B cell (primary cell): ENCODE data around the gene GPR158. TPM values are rescaled to one million over a fixed set of nuclear protein-coding genes. Genes with fewer than 3 reads are reported as not detected.

Experiments used
- ATAC-seq: fragments of 200-7000 bp; cut with Tn5 transposase; one replicate; pipeline ENCODE4 v1.10.0; 2021; ENCODE audit warnings: low read depth, mild to moderate bottlenecking, moderate number of reproducible peaks, moderate library complexity
- CTCF ChIA-PET: fragments of 350-600 bp; sonication (Branson Sonifier 250); formaldehyde crosslinking; loops from one replicate; lab custom pipeline; 2021; ENCODE audit warnings: antibody characterized with exemption, inconsistent platforms; lab: Charles Lee
- POLR2A ChIA-PET: fragments of 350-600 bp; sonication (Branson Sonifier 250); formaldehyde crosslinking; loops from one replicate; lab custom pipeline; 2021; ENCODE audit warnings: antibody characterized with exemption; lab: Charles Lee
- DNase-seq: peaks from one replicate; pipeline ENCODE4 v3.0.0; 2013
- H2AFZ ChIP-seq: 2 replicates; pipeline ENCODE4 v1.6.1; 2012; ENCODE audit warnings: mild to moderate bottlenecking, low read depth, low read length; ENCODE audit not compliant: insufficient read depth, poor library complexity, severe bottlenecking
- H3K27ac ChIP-seq, 2 donors: 1 replicate in 1 of 2; 2 replicates in 1 of 2; pipeline ENCODE4 v1.5.1; 2012 to 2013; ENCODE audit warnings: low read length in 2 of 2, mild to moderate bottlenecking in 2 of 2, moderate library complexity in 1 of 2
- H3K27me3 ChIP-seq, 4 experiments: fragments of 200-600 bp in 1 of 4; sonication (generic) in 1 of 4; replicated peaks in 1 of 4; 1 replicate in 2 of 4; 2 replicates in 2 of 4; pipeline versions ENCODE4 v1.6.1 to v1.7.0; 2013 to 2016; ENCODE audit warnings: low read length in 3 of 4, mild to moderate bottlenecking in 2 of 4, mixed read lengths in 1 of 4, moderate library complexity in 1 of 4; ENCODE audit not compliant: insufficient read depth in 4 of 4, control insufficient read depth in 3 of 4; ENCODE audit errors: control extremely low read depth in 1 of 4
- H3K36me3 ChIP-seq, 2 experiments: replicated peaks in 1 of 2; 1 replicate in 1 of 2; 2 replicates in 1 of 2; pipeline versions ENCODE4 v1.6.1 to v1.7.1; 2013; ENCODE audit warnings: low read length in 1 of 2; ENCODE audit not compliant: insufficient read depth in 2 of 2, control insufficient read depth in 1 of 2; ENCODE audit errors: control extremely low read depth in 1 of 2, extremely low read depth in 1 of 2
- H3K4me1 ChIP-seq, 2 donors: fragments of 200-600 bp in 1 of 2; sonication (generic) in 1 of 2; 1 replicate in 1 of 2; 2 replicates in 1 of 2; pipeline versions ENCODE4 v1.5.1 to v1.6.1; 2013 to 2017; ENCODE audit warnings: low read length in 2 of 2; ENCODE audit not compliant: control insufficient read depth in 2 of 2, insufficient read depth in 2 of 2
- H3K4me2 ChIP-seq: replicated peaks from 2 replicates; pipeline ENCODE3; 2012; ENCODE audit warnings: mild to moderate bottlenecking, low read depth, low read length; ENCODE audit not compliant: poor library complexity, severe bottlenecking
- H3K4me3 ChIP-seq, 5 experiments: fragments of 200-600 bp in 1 of 5; sonication (generic) in 1 of 5; 1 replicate in 3 of 5; 2 replicates in 2 of 5; pipeline versions ENCODE4 v1.5.1 to v1.7.0; 2011 to 2016; ENCODE audit warnings: low read length in 4 of 5, mild to moderate bottlenecking in 4 of 5, low read depth in 2 of 5, control low read depth in 1 of 5, moderate library complexity in 1 of 5; ENCODE audit not compliant: insufficient read depth in 1 of 5; ENCODE audit errors: control extremely low read depth in 1 of 5, extremely low read depth in 1 of 5
- H3K79me2 ChIP-seq: fragments of 200-600 bp; sonication (generic); one replicate; pipeline ENCODE4 v1.6.0; 2016; ENCODE audit warnings: low read length; ENCODE audit not compliant: control insufficient read depth, insufficient read depth
- H3K9ac ChIP-seq: fragments of 200-600 bp; sonication (generic); 2 replicates; pipeline ENCODE4 v1.6.1; 2017; ENCODE audit warnings: mild to moderate bottlenecking, low read length, moderate library complexity
- H3K9me3 ChIP-seq, 3 donors: one replicate each; pipeline versions ENCODE4 v1.6.1 to v1.7.1; 2013; ENCODE audit warnings: low read length in 2 of 3; ENCODE audit not compliant: control insufficient read depth in 2 of 3, insufficient read depth in 1 of 3; ENCODE audit errors: control extremely low read depth in 1 of 3
- H4K20me1 ChIP-seq: 2 replicates; pipeline ENCODE4 v1.6.0; 2012; ENCODE audit warnings: mild to moderate bottlenecking, low read length; ENCODE audit not compliant: insufficient read depth, control insufficient read depth, poor library complexity, severe bottlenecking
- H3K27ac Mint-ChIP-seq: one replicate; pipeline ENCODE4 v1.8.0; 2021; ENCODE audit warnings: mixed read lengths
- H3K27me3 Mint-ChIP-seq: one replicate; pipeline ENCODE4 v1.8.0; 2021; ENCODE audit warnings: mixed read lengths
- H3K4me1 Mint-ChIP-seq: one replicate; pipeline ENCODE4 v1.8.0; 2021; ENCODE audit warnings: mixed read lengths
- H3K4me3 Mint-ChIP-seq: one replicate; pipeline ENCODE4 v1.8.0; 2021; ENCODE audit warnings: mixed read lengths
- H3K9me3 Mint-ChIP-seq: one replicate; pipeline ENCODE4 v1.8.0; 2022; ENCODE audit warnings: mixed read lengths; ENCODE audit not compliant: insufficient read depth
- EZH2 ChIP-seq: IDR thresholded peaks from 2 replicates; pipeline ENCODE4 v1.6.1; 2012; ENCODE audit warnings: borderline replicate concordance, low read depth, mild to moderate bottlenecking, moderate library complexity, low read length; ENCODE audit not compliant: insufficient read depth, poor library complexity, severe bottlenecking
- WGBS: methylation state at CpG from one replicate; pipeline ENCODE4 v1.1.5; 2013; ENCODE audit warnings: missing lambda C conversion rate; ENCODE audit not compliant: insufficient coverage; 5-methylcytosine and 5-hydroxymethylcytosine counted together
- intact Hi-C: fragments of 100-400 bp; cut with micrococcal nuclease; formaldehyde crosslinking; loops from one replicate; pipeline ENCODE4 v1.10.0; 2022
- polyA plus RNA-seq: library from polyadenylated mRNA; depleted of rRNA; stranded (reverse); fragments of >200 nt; gene quantifications from 2 replicates; pipeline ENCODE4 v1.2.3, GENCODE V29; 2012
- total RNA-seq, 2 donors: library from RNA; stranded (reverse); fragments of 120-200 nt in 1 of 2; gene quantifications; 1 replicate in 1 of 2; 2 replicates in 1 of 2; pipeline versions ENCODE4 v1.2.3 to v1.2.4, GENCODE V29; 2013 to 2022
- TF ChIP-seq, protein P1 (sequence below): fragments of 200-600 bp; IDR thresholded peaks from one replicate; pipeline ENCODE4 v1.8.0; 2022; ENCODE audit warnings: antibody characterized with exemption, mild to moderate bottlenecking

GPR158 gene
- total and polyA plus RNA-seq, 2 donors (not counting 1 experiment from before 2014, with no cell fraction given) = not detected

DNA sequence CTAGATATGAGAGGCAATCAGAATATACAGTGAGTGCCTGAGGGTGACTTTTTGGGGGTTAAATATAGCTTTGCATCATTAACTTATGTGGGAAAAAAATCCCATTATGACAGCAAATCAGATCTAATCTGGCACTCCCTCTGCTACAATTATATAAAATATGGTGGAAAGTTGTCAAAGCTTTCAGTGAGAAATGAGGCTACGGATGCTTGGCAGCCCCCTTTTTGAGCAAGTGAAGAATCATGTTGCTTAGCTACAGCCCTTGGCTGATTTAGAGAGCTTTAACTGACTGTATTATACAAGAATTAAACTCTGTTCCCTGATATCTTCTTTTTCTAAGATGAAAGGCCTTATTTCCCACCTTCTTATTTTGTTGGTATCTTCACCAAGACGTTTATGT, 57.4 kb downstream of the GPR158 start:
- no peak overlapping the region for H3K9ac ChIP-seq
- no peaks in the 10 kb centered on the region for H3K9me3 ChIP-seq
- DNase-seq (no peak), ATAC-seq (no peak)
- no peak overlapping the region for H3K27ac ChIP-seq
- H3K9me3 Mint-ChIP-seq = no peaks in the 10 kb centered on the region
- H3K4me2 ChIP-seq = no peak overlapping the region
- H3K79me2 ChIP-seq = no peaks in the 10 kb centered on the region
- CTCF ChIA-PET = no interaction called here
- H3K4me3 ChIP-seq = no peak overlapping the region
- intact Hi-C loops = no loop called here
- no peaks in the 10 kb centered on the region for H3K4me1 Mint-ChIP-seq
- TF ChIP-seq EZH2 = no peak
- TF ChIP-seq, protein P1, sequence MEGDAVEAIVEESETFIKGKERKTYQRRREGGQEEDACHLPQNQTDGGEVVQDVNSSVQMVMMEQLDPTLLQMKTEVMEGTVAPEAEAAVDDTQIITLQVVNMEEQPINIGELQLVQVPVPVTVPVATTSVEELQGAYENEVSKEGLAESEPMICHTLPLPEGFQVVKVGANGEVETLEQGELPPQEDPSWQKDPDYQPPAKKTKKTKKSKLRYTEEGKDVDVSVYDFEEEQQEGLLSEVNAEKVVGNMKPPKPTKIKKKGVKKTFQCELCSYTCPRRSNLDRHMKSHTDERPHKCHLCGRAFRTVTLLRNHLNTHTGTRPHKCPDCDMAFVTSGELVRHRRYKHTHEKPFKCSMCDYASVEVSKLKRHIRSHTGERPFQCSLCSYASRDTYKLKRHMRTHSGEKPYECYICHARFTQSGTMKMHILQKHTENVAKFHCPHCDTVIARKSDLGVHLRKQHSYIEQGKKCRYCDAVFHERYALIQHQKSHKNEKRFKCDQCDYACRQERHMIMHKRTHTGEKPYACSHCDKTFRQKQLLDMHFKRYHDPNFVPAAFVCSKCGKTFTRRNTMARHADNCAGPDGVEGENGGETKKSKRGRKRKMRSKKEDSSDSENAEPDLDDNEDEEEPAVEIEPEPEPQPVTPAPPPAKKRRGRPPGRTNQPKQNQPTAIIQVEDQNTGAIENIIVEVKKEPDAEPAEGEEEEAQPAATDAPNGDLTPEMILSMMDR = no peak
- H3K27me3 Mint-ChIP-seq = no peaks in the 10 kb centered on the region
- H3K27me3 ChIP-seq = no peaks in the 10 kb centered on the region
- H3K36me3 ChIP-seq = no peaks in the 10 kb centered on the region
- no peak overlapping the region for H3K27ac Mint-ChIP-seq
- H2AFZ ChIP-seq = no peak overlapping the region
- WGBS = no CpG with 5 or more reads among the region's 2 CpGs
- POLR2A ChIA-PET = no interaction called here
- no peaks in the 10 kb centered on the region for H4K20me1 ChIP-seq
- no peaks in the 10 kb centered on the region for H3K4me1 ChIP-seq
- H3K4me3 Mint-ChIP-seq = no peak overlapping the region

DNA sequence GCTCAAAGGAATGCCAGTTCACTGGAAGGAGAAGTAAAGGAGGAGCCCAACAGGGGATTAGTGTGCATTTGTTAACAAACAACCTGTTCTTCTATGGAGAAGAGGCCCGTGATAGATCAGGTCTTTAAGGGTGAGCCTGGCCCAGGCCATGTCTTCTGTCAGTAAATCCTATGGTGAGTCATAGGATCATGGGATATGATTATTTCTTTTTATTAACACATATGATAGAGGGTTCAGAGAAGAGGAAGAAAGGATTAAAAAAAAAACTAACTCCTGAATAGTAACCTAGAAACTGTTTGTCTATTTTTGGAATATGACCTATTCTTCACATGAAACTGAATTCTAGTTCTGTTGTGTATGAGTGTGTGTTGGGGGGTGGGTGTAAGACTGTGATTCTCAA, 70.4 kb downstream of the GPR158 start:
- intact Hi-C loops = no loop called here
- no peaks in the 10 kb centered on the region for H3K9me3 Mint-ChIP-seq
- no peaks in the 10 kb centered on the region for H3K4me1 ChIP-seq
- no peak overlapping the region for H2AFZ ChIP-seq
- H3K27me3 ChIP-seq = no peaks in the 10 kb centered on the region
- H3K79me2 ChIP-seq = no peaks in the 10 kb centered on the region
- no peak overlapping the region for H3K4me2 ChIP-seq
- ChIA-PET POLR2A (no interaction called here), CTCF (no interaction called here)
- no peak overlapping the region for H3K27ac Mint-ChIP-seq
- ATAC-seq (no peak), DNase-seq (no peak)
- no peak overlapping the region for H3K9ac ChIP-seq
- H3K4me3 Mint-ChIP-seq = no peak overlapping the region
- no peaks in the 10 kb centered on the region for H3K36me3 ChIP-seq
- no peaks in the 10 kb centered on the region for H3K9me3 ChIP-seq
- WGBS = no CpG with 5 or more reads among the region's 1 CpG
- H3K4me3 ChIP-seq = no peak overlapping the region
- H4K20me1 ChIP-seq = no peaks in the 10 kb centered on the region
- no peak overlapping the region for H3K27ac ChIP-seq
- TF ChIP-seq, protein P1 = no peak
- no peak for TF ChIP-seq EZH2
- no peaks in the 10 kb centered on the region for H3K4me1 Mint-ChIP-seq
- no peaks in the 10 kb centered on the region for H3K27me3 Mint-ChIP-seq
